ENCODE data around the gene ALKBH7. TPM values are rescaled to one million over a fixed set of nuclear protein-coding genes. Genes with fewer than 3 reads are reported as not detected.

ALKBH7 gene, protein sequence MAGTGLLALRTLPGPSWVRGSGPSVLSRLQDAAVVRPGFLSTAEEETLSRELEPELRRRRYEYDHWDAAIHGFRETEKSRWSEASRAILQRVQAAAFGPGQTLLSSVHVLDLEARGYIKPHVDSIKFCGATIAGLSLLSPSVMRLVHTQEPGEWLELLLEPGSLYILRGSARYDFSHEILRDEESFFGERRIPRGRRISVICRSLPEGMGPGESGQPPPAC
- total RNA-seq (26.5 and 28.9 TPM in 2 replicates), polyA plus RNA-seq (6.3 and 9.5 TPM in 2 replicates), polyA minus RNA-seq (ENCODE audit: low replicate concordance) (11.5 and 15.5 TPM in 2 replicates)
- 35.2 and 37.5 TPM in 2 replicates for polyA plus RNA-seq (2012)

DNA sequence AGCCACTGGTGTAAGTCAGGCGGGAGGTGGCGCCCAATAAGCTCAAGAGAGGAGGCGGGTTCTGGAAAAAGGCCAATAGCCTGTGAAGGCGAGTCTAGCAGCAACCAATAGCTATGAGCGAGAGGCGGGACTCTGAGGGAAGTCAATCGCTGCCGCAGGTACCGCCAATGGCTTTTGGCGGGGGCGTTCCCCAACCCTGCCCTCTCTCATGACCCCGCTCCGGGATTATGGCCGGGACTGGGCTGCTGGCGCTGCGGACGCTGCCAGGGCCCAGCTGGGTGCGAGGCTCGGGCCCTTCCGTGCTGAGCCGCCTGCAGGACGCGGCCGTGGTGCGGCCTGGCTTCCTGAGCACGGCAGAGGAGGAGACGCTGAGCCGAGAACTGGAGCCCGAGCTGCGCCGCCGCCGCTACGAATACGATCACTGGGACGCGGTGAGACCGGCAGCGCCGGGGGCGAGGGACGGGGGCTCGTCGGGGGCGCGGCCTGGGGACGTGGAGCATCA lies at the start of gene ALKBH7:
ALKBH7 (plus strand) TSS at position 201 of the 502 bp plus-strand sequence; CDS start at position 228, 27 bp downstream.
- H3K9ac ChIP-seq (ENCODE audit: insufficient read depth, low read length): peak within 1 kb of the TSS; percentile 96
- H3K27me3 ChIP-seq (ENCODE audit: control insufficient read depth, insufficient read depth, low read length): no peaks in the 10 kb centered on the region
- H3K27ac ChIP-seq (ENCODE audit: insufficient read depth, low read length): peak within 1 kb of the TSS; percentile 93
- peak within 1 kb of the TSS; percentile 95 for H3K4me2 ChIP-seq (ENCODE audit: extremely low read depth, insufficient read depth, low read length)
- H3K36me3 ChIP-seq (ENCODE audit: control insufficient read depth, insufficient read depth, low read length): peaks cover 5% of the 10 kb centered on the region
- peaks cover 5% of the 10 kb centered on the region for H3K4me1 ChIP-seq (ENCODE audit: control insufficient read depth, extremely low read depth, insufficient read depth, low read length)
- H3K4me3 ChIP-seq (replicated peaks in 1 of 4; ENCODE audit: control extremely low read depth in 1 of 4, insufficient read depth in 1 of 4, low read depth in 3 of 4, low read length in 4 of 4): peak within 1 kb of the TSS; percentile 67 to 94 (median 77)
- no peaks in the 10 kb centered on the region for H4K20me1 ChIP-seq (ENCODE audit: control insufficient read depth, extremely low read depth, insufficient read depth, low read length)
- H3K9me3 ChIP-seq (ENCODE audit: control insufficient read depth, insufficient read depth, low read depth, low read length): no peaks in the 10 kb centered on the region
- peak; percentile 100 for DNase-seq (ENCODE audit: low read depth in 2 of 2)
- H2AFZ ChIP-seq (ENCODE audit: low read length): peak within 1 kb of the TSS; percentile 97
- TF ChIP-seq EZH2 (IDR thresholded peaks at IDR 0.05; ENCODE audit: low read length, missing control alignments): no peak
- TF ChIP-seq, protein P1, sequence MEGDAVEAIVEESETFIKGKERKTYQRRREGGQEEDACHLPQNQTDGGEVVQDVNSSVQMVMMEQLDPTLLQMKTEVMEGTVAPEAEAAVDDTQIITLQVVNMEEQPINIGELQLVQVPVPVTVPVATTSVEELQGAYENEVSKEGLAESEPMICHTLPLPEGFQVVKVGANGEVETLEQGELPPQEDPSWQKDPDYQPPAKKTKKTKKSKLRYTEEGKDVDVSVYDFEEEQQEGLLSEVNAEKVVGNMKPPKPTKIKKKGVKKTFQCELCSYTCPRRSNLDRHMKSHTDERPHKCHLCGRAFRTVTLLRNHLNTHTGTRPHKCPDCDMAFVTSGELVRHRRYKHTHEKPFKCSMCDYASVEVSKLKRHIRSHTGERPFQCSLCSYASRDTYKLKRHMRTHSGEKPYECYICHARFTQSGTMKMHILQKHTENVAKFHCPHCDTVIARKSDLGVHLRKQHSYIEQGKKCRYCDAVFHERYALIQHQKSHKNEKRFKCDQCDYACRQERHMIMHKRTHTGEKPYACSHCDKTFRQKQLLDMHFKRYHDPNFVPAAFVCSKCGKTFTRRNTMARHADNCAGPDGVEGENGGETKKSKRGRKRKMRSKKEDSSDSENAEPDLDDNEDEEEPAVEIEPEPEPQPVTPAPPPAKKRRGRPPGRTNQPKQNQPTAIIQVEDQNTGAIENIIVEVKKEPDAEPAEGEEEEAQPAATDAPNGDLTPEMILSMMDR (conservative IDR thresholded peaks at IDR 0.05 in 1 of 2, IDR thresholded peaks at IDR 0.05 in 1 of 2; ENCODE audit: low read depth in 1 of 2, low read length in 2 of 2): no peak
- H3K79me2 ChIP-seq (ENCODE audit: control insufficient read depth, insufficient read depth, low read length): no peaks in the 10 kb centered on the region

DNA sequence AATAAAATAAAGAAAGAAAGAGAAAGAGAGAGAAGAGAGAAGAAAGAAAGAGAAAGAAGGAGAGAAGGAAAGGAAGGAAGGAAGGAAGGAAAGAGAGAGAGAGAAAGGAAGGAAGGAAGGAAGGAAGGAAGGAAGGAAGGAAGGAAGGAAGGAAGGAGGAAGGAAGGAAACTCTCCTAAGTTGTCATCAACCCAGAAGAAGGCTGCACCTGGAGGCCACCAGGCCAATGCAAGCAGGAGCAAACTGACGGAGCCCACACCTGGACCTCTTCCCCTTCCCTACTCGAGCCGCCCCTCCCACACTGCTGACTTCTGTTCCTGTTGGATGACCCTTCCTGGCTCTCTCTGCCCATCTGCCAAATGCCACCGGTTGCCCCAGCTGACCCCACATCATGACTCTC lies 47.8 kb upstream of the ALKBH7 start:
- TF ChIP-seq, protein P1 (conservative IDR thresholded peaks at IDR 0.05 in 1 of 2, IDR thresholded peaks at IDR 0.05 in 1 of 2; ENCODE audit: low read depth in 1 of 2, low read length in 2 of 2): no peak
- no peak for TF ChIP-seq EZH2 (IDR thresholded peaks at IDR 0.05; ENCODE audit: low read length, missing control alignments)
- DNase-seq (ENCODE audit: low read depth in 2 of 2): no peak
- Histone ChIP-seq H4K20me1 (ENCODE audit: control insufficient read depth, extremely low read depth, insufficient read depth, low read length) (no peaks in the 10 kb centered on the region), H3K27ac (ENCODE audit: insufficient read depth, low read length) (no peak overlapping the region), H3K9me3 (ENCODE audit: control insufficient read depth, insufficient read depth, low read depth, low read length) (no peaks in the 10 kb centered on the region), H3K4me2 (ENCODE audit: extremely low read depth, insufficient read depth, low read length) (no peak overlapping the region), H3K4me3 (replicated peaks in 1 of 4; ENCODE audit: control extremely low read depth in 1 of 4, insufficient read depth in 1 of 4, low read depth in 3 of 4, low read length in 4 of 4) (no peak overlapping the region), H3K9ac (ENCODE audit: insufficient read depth, low read length) (no peak overlapping the region), H3K36me3 (ENCODE audit: control insufficient read depth, insufficient read depth, low read length) (no peaks in the 10 kb centered on the region), H3K4me1 (ENCODE audit: control insufficient read depth, extremely low read depth, insufficient read depth, low read length) (no peaks in the 10 kb centered on the region), H3K79me2 (ENCODE audit: control insufficient read depth, insufficient read depth, low read length) (no peaks in the 10 kb centered on the region), H2AFZ (ENCODE audit: low read length) (no peak overlapping the region), H3K27me3 (ENCODE audit: control insufficient read depth, insufficient read depth, low read length) (no peaks in the 10 kb centered on the region)

DNA sequence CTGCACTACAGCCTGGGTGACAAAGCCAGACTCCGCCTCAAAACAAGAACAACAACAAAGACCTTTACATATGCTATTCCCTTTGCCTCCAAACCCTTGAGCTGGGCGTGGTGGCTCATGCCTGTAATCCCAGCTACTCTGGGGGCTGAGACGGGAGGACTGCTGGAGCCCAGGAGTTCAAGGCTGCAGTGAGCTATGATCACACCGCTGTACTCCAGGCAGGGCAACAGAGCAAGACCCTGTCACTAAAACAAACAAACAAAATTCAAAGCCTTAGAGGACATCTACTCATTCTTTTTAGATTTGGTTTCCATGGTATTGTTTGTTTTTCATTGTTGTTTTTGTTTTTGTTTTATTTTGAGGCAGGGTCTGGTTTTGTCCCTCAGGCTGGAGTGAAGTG lies 47.0 kb upstream of the ALKBH7 start:
- H4K20me1 ChIP-seq (ENCODE audit: control insufficient read depth, extremely low read depth, insufficient read depth, low read length): no peaks in the 10 kb centered on the region
- H3K4me2 ChIP-seq (ENCODE audit: extremely low read depth, insufficient read depth, low read length): no peak overlapping the region
- DNase-seq (ENCODE audit: low read depth in 2 of 2): no peak
- no peaks in the 10 kb centered on the region for H3K36me3 ChIP-seq (ENCODE audit: control insufficient read depth, insufficient read depth, low read length)
- no peaks in the 10 kb centered on the region for H3K9me3 ChIP-seq (ENCODE audit: control insufficient read depth, insufficient read depth, low read depth, low read length)
- no peaks in the 10 kb centered on the region for H3K27me3 ChIP-seq (ENCODE audit: control insufficient read depth, insufficient read depth, low read length)
- no peak overlapping the region for H3K9ac ChIP-seq (ENCODE audit: insufficient read depth, low read length)
- H3K4me3 ChIP-seq (replicated peaks in 1 of 4; ENCODE audit: control extremely low read depth in 1 of 4, insufficient read depth in 1 of 4, low read depth in 3 of 4, low read length in 4 of 4): no peak overlapping the region
- no peaks in the 10 kb centered on the region for H3K79me2 ChIP-seq (ENCODE audit: control insufficient read depth, insufficient read depth, low read length)
- no peak overlapping the region for H3K27ac ChIP-seq (ENCODE audit: insufficient read depth, low read length)
- no peak overlapping the region for H2AFZ ChIP-seq (ENCODE audit: low read length)
- TF ChIP-seq, protein P1 (conservative IDR thresholded peaks at IDR 0.05 in 1 of 2, IDR thresholded peaks at IDR 0.05 in 1 of 2; ENCODE audit: low read depth in 1 of 2, low read length in 2 of 2): no peak
- TF ChIP-seq EZH2 (IDR thresholded peaks at IDR 0.05; ENCODE audit: low read length, missing control alignments): no peak
- no peaks in the 10 kb centered on the region for H3K4me1 ChIP-seq (ENCODE audit: control insufficient read depth, extremely low read depth, insufficient read depth, low read length)
